GM18868 (cell line): ENCODE data around the gene STK11.

Experiments
- ATAC-seq: cut with Tn5 transposase; IDR thresholded peaks from one replicate; pipeline ENCODE4 v1.9.1; 2021; ENCODE audit warnings: mild to moderate bottlenecking, moderate library complexity; ENCODE audit not compliant: unreplicated experiment

Gene STK11

DNA sequence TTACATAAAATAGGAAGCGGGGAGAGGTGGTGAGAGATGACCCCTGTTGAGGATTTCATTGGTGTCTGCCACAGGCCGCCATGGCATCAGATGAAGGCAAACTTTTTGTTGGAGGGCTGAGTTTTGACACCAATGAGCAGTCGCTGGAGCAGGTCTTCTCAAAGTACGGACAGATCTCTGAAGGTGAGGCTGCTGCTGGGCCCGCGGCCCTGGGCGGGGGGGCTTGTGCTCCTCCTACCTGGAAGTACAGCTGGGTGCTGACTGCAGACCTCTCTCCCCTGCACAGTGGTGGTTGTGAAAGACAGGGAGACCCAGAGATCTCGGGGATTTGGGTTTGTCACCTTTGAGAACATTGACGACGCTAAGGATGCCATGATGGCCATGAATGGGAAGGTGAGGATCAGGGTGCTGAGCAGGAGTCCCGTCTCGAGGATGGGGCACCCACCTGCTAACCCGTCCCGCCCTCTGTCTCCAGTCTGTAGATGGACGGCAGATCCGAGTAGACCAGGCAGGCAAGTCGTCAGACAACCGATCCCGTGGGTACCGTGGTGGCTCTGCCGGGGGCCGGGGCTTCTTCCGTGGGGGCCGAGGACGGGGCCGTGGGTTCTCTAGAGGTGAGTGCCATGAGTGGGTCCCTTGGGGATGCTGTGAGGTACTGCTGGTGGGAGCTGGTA, 65.4 kb downstream of the STK11 start:
- no peak for ATAC-seq

DNA sequence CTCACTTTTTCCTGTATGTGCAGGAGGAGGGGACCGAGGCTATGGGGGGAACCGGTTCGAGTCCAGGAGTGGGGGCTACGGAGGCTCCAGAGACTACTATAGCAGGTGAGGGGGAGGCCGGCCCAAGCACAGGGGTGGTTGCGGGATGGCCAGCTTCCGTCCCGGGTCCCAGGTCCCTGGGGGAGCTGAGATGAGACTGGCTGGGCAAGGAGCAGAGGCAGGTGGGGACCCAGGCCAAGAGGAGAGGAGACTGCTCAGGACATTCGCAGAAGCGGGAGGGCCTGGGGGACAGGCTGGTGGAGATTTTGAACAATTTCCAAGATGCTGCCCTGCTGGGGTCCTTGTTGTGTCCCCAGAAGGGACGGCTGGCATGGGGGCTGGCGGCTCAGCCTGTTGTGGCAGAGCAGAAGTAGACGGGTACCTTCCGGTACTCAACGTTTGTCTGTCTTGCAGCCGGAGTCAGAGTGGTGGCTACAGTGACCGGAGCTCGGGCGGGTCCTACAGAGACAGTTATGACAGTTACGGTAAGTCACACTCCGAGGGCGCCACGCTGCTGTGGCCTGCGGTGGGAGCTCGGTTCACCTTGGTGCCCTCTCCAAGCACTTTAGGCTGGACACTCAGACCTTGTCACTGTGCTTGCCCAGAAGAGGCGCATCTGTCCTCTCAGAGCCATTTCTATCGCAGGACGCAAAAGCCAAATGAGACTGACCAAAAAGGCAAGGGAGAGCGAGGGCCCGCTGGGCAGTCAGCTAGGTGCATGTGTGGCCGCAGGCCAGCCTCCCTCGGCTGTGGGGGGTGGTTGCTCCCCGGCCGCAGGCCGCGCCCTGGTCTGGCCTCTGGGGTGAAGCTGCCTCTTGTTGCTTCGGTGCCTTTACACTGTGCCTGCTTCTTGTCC, 66.2 kb downstream of the STK11 start:
- no peak for ATAC-seq

DNA sequence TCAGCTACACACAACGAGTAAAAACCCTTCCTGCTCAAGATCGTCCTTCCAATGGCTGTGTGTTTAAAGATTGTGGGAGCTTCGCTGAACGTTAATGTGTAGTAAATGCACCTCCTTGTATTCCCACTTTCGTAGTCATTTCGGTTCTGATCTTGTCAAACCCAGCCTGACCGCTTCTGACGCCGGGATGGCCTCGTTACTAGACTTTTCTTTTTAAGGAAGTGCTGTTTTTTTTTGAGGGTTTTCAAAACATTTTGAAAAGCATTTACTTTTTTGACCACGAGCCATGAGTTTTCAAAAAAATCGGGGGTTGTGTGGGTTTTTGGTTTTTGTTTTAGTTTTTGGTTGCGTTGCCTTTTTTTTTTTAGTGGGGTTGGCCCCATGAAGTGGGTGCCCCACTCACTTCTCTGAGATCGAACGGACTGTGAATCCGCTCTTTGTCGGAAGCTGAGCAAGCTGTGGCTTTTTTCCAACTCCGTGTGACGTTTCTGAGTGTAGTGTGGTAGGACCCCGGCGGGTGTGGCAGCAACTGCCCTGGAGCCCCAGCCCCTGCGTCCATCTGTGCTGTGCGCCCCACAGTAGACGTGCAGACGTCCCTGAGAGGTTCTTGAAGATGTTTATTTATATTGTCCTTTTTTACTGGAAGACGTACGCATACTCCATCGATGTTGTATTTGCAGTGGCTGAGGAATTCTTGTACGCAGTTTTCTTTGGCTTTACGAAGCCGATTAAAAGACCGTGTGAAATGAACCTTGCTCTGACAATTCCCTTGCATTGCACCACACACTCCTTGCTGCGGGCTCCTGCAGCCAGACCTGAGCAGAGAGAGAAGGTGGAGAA, 67.1 kb downstream of the STK11 start:
- no peak for ATAC-seq

GRCh38 chr19:1273263-1274041, 67.9 kb downstream of the STK11 start:
- ATAC-seq = no peak

DNA sequence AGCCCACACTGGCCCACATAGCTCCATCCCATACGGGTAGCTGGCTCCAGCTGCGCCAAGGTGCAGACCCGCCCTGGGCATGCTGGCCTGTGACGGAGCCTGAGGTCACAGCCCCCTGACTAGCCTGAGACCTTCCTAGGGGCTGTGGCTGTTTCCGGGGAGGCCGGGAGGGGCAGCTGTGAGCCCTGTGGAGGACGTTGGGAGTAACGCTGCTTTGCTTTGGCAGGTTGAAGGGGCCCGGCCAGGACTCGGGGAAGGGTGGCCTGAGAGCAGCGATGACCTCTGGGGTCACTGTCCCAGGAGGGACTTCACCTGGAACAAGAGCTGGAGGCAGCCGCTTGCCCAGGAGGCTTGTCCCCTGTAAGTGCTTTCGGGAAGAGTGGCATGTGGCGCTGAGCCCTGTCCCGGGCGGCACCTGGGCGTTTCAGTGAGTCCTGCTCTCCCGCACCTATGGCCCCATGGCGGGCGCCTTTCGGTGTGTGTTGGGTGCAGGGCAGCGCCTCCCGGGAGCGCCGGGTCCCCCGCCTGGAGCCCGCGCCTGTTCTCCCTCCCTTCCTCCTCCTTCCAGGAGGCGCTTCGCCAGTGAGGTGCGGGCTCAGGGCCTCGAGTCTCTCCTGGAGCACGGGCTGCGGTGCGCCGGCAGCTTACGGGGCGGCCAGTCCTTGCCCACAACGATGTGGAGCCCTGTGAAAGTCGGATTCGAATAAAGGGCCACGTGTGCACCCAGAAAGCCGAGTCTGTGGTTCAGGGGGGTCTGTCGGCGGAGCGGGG, 68.7 kb downstream of the STK11 start:
- no peak for ATAC-seq

GRCh38 chr19:1274852-1275259, 69.3 kb downstream of the STK11 start:
- no peak for ATAC-seq

GRCh38 chr19:1275260-1275975, 69.8 kb downstream of the STK11 start, which contains the start of gene FAM174C:
Gene FAM174C (plus strand): TSS chr19:1275530. CDS start chr19:1275550, 20 bp downstream.
- peak; percentile 76 for ATAC-seq

- no peak for ATAC-seq
Observed at GRCh38 chr19:1275976-1276627, 70.5 kb downstream of the STK11 start.

GRCh38 chr19:1276628-1277022, 71.0 kb downstream of the STK11 start:
- ATAC-seq = no peak

GRCh38 chr19:1277061-1277460, 71.5 kb downstream of the STK11 start:
- ATAC-seq = no peak
